Cortex of kidney (tissue), 1 donor: ENCODE data around the gene SPINDOC.
"Not testable (repeated sequence)": the region's sequence is repeated elsewhere in the genome, so short reads cannot be mapped to it uniquely, and the experiment has no call there.

ENCODE experiments used
- DNase-seq: peaks from one replicate; lab custom pipeline; 2025; lab: John Stamatoyannopoulos, UW

The SPINDOC gene

DNA sequence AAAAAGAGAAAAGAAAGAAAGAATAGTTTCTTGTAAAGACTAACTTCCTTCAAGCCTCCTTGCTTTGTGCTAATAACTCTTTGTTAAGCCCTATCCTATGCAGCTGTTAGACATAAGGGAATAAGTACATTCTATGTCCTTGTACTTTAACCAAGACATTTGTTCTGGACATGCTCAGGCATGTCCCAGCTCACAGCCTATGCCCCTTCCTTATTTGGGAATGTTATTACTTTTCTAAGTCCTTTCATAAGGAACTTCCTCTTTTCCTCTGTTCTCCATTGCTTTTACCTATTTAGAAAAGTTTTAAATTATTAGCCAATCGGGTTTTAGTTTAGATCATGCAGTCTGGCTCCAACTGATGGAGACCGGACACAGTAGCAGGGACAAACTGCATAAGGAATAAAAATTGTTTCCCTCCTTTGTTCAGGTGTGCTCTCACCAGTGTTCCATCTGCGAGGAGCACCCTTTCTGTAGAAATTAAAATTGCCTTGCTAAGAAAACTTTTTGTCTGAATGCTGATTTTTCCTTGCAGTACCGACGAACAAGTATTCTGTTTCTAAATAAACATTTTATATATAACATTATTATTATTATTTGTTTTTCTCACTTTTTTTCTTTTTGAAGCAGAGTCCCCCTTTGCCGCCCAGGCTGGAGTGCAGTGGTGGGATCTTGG is 21.6 kb upstream of the SPINDOC start:
- no peak for DNase-seq

DNA sequence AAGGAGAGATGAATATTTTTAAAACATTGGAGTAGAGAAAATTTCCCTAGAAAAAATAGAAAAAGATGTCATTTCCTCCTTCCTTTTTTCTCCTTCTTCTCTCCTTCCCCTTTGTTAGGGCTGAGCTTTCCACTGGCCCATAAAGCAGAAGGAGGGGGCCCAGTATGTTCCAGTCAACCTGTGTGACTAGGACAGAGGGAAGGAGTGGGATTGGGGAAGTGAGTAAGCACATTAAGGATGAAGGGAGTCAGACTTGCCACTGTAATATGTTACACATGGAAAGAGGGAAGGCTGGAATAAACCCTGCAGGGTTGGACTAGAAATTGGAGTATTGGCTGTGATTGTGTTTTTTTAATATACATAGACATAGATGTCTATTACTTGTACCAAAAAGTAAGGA is 20.1 kb upstream of the SPINDOC start:
- no peak for DNase-seq

DNA sequence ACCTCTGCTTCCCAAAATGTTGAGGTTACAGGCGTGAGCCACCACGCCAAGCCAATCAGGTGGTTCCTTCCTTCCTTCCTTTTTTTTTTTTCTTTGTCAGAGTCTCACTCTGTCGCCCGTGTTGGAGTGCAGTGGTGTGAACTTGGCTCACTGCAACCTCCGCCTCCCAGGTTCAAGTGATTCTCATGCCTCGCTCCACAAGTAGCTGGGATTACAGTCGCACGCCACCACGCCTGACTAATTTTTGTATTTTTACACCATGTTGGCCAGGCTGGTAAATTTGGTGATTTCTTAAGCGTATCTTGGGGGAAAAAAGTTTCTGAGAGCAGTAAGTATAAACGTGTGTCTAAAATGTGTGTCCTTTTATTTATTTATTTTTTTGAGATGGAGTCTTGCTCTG is 18.2 kb upstream of the SPINDOC start:
- no peak for DNase-seq

DNA sequence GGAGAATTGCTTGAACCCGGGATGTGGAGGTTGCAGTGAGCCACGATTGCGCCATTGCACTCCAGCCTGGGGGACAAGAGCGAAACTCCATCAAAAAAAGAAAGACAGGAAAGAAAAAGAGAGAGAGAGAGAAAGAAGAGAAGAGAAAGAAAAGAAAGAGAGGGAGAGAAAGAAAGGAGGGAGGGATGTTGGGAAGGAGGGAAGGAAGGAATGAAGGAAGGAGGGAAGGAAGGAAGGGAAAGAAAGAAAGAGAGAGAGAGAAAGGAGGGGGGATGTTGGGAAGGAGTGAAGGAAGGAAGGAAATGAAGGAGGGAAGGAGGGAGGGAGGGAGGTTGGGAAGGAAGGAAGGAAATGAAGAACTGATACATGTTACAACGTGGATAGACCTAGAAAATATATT is 12.3 kb upstream of the SPINDOC start:
- DNase-seq: no peak

DNA sequence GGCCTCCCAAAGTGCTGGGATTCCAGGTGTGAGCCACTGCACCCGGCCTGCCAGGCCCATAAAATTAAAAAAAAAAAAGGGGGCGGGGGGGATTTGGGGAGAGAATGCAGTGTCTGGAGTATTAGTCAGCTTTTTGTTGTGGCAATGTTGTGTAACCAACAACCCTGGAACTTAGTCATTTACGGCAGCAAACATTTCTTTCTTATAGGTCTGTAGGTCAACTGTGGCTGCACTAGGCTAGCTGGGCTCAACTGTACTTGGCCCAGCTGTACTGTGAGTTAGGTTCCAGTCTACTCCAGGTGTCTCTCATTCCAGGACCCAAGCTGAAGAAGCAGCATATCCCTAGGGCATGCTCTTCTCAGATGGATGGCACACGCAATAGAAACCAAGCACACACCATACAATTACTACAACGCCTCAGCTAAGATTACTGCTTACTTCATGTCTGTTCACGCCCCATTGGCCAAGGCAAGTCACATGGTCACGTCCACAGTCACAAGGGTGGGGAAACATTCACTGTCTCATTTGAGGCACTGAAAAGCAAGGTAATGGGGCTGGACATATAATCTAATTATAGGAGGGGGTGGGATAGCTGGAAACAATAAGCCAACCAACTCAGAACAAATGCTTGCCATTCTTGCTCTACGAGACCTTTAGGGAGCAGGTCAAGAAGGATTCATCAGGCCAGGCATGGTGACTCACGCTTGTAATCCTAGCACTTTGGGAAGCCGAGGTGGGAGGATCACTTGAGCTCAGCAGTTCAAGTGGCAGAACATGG is 10.4 kb upstream of the SPINDOC start:
- DNase-seq: no peak

DNA sequence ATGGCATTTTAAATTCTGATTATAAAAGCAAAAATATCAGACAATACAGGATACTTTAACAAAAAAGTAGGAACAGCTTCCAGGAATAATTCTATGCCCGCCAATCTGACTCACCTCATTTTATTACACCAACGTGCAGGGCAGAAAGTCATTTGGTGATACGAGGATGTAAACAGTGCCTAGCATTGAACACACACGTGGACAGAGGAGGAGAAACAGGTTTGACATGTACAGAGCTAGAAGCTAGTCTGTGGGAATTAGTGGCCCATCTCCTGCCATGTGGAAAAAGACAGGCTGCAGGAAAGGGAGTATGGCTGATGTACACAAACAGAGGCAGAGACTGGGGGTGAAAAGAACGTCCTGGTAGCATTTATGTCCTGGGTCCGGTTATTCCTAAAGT is 9.0 kb upstream of the SPINDOC start:
- no peak for DNase-seq

DNA sequence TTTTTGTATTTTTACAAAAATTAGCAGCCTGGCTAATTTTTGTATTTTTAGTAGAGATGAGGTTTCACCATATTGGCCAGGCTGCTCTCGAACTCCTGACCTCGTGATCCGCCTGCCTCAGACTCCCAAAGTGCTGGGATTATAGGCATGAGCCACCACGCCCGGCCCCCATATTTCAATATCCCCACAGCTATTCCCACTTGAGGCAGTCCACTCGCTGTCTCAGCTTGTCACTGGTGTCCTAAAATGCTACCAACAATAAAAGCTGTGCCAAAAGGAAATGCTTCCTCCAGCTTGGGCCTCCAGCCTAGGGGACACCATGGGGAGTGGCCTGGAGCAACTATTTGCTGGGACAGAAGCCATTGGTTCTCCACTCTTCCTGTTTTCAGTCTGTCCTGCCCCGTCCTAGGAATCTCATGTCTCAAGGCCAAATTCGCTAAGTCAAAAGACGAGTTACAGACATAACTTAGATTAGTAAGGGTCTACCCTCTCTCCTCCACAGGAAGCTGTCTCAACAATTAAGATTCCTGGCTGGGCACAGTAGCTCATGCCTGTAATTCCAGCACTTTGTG is 7.3 kb upstream of the SPINDOC start:
- DNase-seq: no peak

DNA sequence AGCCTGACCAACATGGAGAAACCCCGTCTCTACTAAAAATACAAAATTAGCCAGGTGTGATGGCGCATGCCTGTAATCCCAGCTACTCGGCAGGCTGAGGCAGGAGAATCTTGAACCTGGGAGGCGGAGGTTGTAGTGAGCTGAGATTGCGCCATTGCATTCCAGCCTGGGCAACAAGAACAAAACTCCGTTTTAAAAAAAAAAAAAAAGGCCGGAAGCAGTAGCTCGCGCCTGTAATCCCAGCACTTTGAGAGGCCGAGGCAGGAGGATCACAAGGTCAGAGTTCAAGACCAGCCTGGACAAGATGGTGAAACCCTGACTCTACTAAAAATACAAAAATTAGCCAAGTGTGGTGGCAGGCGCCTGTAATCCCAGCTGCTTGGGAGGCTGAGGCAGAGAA is 2.9 kb upstream of the SPINDOC start:
- not testable (repeated sequence) for DNase-seq

DNA sequence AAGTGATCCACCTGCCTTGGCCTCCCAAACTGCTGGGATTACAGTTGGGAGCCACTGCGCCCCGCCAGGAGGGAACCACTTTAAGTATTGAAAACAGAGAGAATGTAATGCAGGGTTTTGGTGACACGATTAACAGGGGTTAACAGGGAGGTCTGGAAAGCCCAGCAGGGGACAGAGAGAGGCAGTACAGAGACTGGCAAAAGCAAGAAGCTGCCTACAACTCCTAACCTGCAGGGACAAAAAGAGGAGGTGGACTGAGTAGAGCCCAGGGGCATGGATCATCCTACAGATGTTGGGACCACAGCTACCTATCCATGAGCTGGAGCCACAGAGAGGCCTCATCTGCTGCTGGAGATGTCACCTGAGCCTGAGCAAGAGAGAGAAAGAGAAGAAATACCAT is 1.7 kb upstream of the SPINDOC start:
- DNase-seq: no peak

DNA sequence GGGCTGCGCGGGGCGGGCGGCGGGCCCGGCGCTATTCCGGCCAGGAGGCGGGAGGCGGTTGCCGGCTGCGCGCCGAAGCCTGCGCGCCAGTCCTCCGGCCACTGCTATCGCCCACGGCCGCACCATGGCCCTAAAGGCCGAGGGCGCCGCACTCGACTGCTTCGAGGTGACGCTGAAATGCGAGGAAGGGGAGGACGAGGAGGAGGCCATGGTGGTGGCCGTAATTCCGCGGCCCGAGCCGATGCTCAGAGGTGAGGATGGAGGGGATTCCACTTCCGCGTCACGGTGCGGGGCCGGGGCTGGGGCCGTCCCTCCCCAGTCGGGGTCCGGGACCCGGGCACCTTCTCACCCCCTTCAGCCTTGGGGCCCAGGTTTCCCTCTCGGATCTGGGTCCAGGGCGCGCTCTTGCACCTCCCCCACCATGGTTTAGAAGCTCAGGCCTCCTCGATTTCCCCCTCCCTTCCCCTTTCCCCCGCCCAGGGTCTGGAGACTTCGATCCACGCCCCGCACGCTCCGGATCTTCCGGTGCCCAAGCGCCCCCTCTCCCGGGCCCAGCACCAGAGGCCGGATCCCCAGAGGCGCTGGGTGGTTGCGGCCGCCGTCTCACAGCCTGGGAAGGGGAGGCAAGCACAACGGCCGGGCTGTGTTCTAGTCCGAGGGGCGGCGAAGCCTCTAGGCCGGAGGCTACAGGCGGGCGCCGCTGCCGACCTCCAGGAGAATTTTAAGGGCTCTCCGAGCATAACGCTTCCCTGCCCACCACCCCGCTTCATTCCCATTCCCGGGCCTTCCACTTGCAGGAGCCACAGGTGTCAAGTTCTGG is 517 bp downstream of the SPINDOC start:
- no peak for DNase-seq

DNA sequence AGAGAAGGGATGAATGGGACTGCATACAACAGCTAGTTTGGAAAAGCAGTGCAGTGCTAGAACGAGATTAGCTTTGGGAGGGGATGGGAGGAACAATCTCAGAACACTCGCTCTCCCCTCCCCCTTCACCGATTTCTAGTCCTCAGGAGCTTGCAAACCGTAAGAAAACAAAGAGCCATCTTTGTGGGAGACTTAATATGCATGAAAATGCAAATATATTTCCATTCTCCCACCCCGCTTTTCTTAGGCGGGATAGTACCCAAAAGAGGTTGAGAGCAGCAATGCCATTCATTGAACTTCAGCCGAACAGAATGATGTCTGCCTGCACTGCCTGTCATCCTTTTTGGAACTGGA is 1.1 kb downstream of the SPINDOC start:
- no peak for DNase-seq

DNA sequence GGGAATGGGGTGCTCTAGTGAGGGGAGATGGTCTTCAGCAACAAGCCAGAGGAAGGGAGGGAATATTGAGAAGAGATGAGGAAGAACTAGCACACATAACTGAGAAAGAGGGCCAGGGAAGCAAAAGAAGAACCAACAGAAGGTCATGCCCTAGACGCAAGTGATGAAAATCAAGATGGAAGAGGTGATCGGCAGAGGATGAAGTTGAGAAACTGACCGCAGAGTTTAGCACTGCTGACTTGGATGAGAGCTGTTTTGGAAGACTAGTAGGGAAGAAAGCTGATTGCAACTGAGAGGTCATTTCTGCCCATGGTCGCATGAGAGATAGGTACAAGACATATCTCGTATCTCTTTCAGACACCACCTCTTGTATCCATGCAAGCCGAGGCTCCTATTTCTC is 2.9 kb downstream of the SPINDOC start:
- DNase-seq: no peak

DNA sequence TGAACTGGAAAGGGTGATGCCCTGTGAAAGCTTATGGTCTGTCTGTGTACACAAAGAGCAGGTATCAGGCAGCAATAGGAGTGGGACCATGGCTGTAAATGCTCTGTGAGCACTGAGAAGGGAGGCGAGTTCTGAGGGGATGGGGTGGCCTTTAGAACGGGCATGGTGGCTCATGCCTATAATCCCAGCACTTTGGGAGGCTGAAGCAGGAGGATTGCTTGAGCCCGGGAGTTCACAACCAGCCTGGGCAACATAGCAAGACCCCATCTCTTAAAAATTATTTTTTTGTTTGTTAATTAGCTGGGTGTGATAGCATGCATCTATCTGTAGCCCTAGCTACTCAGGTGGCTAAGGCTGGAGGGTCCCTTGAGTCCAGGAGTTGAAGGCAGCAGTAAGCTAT is 3.5 kb downstream of the SPINDOC start:
- no peak for DNase-seq

DNA sequence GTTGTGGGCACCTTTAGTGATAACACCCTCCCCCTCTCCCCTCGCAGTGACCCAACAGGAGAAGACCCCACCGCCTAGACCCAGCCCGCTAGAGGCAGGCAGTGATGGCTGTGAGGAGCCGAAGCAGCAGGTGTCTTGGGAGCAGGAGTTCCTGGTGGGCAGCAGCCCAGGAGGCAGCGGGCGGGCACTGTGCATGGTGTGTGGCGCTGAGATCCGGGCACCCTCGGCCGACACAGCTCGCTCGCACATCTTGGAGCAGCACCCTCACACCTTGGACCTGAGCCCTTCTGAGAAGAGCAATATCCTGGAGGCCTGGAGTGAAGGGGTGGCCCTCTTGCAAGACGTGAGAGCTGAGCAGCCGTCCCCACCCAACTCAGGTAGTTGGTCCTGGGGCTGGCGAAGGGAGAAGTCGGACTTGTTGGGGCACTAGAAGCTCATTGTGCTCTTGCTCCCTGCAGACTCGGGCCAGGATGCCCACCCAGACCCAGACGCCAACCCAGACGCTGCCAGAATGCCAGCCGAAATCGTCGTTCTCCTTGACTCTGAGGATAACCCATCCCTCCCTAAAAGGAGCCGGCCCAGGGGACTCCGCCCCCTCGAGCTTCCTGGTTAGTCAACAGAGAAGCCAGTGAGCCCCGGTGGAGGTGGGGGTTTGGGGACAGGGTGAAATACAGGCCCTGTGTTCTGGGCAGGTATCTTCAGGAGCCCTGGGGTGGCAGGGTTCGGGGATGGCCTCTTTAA is 4.7 kb downstream of the SPINDOC start:
- no peak for DNase-seq

DNA sequence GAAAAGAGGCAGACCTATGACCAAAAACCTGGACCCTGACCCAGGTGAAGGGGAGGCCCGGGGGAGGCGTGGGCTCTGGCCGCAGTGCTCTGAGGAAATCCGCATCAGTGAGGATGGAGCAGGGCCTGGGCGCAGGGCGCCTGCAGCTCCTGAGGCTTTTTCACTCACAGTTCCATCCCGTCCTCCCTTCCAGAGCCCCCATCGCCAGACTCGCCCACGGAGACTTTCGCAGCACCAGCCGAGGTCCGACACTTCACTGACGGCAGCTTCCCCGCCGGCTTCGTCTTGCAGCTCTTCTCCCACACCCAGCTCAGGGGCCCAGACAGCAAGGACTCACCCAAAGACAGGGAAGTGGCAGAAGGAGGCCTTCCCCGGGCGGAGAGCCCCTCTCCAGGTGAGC is 5.4 kb downstream of the SPINDOC start:
- DNase-seq: no peak

DNA sequence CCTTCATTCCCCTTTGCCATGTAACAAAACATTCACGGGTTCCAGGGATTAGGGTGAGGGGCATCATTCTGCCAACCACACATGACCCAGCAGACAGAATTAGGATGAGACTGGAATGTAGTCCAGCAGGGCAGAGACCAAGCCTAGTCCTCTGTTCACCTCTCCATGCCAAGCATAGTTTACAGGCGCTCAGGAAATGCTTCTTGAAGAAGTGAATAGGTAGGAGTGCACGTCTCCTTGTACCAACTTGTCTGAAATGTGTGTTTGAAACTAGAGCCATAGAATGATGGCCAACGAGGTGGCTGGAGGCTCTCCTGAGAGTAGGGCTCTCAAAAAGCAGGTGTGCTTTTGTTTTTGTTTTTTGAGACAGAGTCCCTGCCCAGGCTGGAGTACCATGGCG is 8.2 kb downstream of the SPINDOC start:
- DNase-seq: no peak

DNA sequence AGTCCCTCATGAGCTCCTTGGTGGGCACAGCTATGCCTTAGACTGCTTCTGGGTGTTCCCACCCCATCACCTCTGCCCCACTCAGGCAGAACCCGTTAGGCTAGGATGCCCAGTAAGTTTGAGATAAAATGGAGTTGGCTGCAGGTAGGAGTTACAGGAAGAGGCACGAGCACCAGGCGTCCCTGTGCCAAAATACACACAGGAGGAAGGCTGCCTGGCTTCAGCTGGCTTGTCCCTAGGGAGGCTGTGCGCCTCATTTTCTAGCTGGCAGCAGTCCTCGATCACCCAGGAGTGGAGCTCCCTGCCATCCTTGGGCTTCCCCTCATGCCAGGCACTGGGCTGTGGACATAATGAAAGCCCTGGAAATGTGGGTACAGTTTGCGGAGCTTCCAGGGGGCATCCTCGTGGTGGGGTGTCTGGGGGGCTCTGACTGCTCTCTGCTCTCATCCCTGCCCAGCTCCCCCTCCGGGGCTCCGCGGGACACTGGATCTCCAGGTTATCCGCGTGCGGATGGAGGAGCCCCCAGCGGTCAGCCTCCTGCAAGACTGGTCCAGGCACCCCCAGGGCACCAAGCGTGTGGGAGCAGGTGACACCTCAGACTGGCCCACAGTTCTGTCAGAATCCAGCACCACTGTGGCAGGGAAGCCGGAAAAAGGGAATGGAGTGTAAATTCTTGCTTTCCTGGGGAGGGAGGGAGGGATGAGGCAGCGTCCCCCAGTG is 13.4 kb downstream of the SPINDOC start:
- DNase-seq: no peak

DNA sequence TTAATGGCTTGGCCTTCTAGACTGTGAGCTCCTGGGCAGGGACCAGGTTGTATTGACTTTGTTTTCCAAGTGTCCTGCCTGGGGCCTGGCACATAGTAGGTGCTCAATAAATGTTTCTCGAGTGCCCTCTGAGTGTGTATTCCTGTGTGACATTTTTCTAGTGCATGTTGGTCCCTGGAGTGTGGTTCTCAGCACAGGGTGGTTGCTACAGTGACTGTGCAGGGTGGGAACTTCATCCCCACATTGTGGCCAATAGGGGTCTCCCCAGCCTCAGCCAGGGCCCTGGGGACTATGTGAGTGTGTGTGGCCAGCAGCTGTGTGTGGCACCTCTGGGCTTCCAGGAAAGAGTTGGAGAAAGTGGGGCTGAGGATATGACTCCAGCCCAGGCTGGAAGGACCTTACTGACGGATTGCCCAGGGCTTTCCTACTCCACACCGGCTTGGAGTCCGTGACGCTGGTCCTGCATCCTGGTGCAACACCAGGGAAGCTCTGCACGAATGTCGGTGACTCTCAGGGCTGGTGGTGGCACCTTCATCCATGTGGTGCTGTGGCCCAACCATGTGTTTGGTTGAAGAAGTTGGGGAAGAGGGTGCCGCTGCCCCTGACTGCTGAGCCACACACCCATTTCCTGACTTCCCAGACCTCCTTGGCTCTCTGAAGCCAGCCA is 16.7 kb downstream of the SPINDOC start:
- no peak for DNase-seq

DNA sequence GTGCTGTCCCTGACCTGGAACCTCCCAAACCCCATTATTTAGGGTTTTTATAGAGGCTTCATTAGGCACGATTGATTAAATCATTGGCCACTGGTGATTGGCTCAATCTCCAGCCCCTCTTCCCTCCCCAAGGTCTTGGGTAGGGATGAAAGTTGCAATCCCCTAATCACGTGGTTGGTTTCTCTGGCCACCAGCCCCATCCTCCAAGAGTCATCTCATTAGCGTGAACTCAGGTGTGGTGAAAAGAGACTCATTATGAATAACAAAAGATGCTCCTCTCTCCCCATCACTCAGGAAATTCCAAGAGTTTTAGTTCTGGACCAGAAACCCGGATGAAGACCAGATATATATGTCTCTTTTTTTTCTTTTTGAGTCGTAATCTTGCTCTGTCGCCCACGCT is 18.1 kb downstream of the SPINDOC start:
- DNase-seq: no peak

DNA sequence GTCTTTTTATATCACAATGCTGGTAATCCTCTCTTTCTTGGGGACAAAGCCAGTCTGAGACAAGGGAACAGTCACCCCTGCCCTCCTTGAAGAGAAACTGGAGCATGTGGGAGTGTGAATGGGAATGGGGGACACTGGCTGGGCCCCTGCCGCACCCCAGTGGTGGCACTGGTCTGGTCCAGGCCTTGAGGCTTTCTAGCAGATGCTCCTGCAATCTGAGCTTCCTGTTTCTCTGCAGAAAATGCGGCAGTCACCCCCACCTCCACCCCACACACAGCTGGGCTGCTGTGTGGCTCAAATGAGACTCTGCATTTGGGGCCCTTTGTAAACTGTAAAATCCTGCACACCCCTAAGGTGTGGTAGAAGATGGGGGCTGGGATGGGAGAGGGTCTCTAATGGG is 19.1 kb downstream of the SPINDOC start:
- no peak for DNase-seq

DNA sequence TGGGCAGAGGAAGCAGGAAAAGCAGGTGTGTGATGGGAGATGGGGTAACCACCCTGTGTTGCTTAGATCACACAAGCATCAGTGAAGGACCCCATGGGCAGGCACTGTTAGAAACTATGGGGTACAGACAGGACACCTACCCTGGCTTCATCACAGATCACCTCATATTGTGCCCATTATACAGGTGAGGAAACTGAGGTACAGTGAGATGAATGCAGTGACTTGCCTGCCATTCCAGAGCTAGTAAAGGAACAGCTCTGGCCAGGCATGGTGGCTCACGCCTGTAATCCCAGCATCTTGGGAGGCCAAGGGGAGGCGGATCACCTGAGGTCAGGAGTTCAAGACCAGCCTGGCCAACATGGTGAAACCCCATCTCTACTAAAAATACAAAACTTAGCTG is 19.8 kb downstream of the SPINDOC start:
- DNase-seq: no peak
